Stomach (tissue), 19 donors: ENCODE measurements around the gene TPPP3. TPM values are rescaled to one million over a fixed set of nuclear protein-coding genes. Genes with fewer than 3 reads are reported as not detected.
A peak's percentile ranks its signal among the peaks of the same experiment; 100 is the strongest.

ENCODE experiments used
- DNase-seq, 2 donors: peaks; one replicate each; pipeline versions ENCODE4 v3.0.0 to v3.0.0-alpha.2; 2013 to 2019
- H3K27ac ChIP-seq, 5 donors: fragments of 200-600 bp in 4 of 5; sonication (generic) in 4 of 5; one replicate each; pipeline ENCODE4 v1.5.1; 2013 to 2019; ENCODE audit warnings: mild to moderate bottlenecking in 1 of 5, moderate library complexity in 1 of 5
- H3K27me3 ChIP-seq, 3 donors: fragments of 200-600 bp; sonication (generic); one replicate each; pipeline ENCODE4 v1.5.1; 2017 to 2019; ENCODE audit warnings: mixed run types in 1 of 3
- H3K36me3 ChIP-seq, 4 donors: fragments of 200-600 bp; sonication (generic); 1 replicate in 3 of 4; 2 replicates in 1 of 4; pipeline ENCODE4 v1.5.1; 2016 to 2019
- H3K4me1 ChIP-seq, 4 donors: fragments of 200-600 bp; sonication (generic); one replicate each; pipeline ENCODE4 v1.5.1; 2016 to 2019
- H3K4me3 ChIP-seq, 4 donors: fragments of 200-600 bp; sonication (generic) in 3 of 4; one replicate each; pipeline ENCODE4 v1.5.1; 2016 to 2019; ENCODE audit warnings: mild to moderate bottlenecking in 1 of 4
- H3K9me3 ChIP-seq, 4 donors: fragments of 200-600 bp; sonication (generic); one replicate each; pipeline ENCODE4 v1.5.1; 2016 to 2019
- EP300 ChIP-seq: sonication (generic); formaldehyde crosslinking; IDR thresholded peaks from one replicate; pipeline ENCODE4 v1.6.1; 2017; ENCODE audit warnings: antibody characterized with exemption
- POLR2A ChIP-seq, 4 donors: fragments of 450-650 bp; IDR thresholded peaks; one replicate each; pipeline ENCODE4 v1.6.1; 2016; ENCODE audit warnings: antibody characterized with exemption in 4 of 4, control low read depth in 2 of 4, mild to moderate bottlenecking in 1 of 4, moderate library complexity in 1 of 4
- POLR2AphosphoS5 ChIP-seq, 3 donors: sonication (generic); formaldehyde crosslinking; IDR thresholded peaks; one replicate each; pipeline ENCODE4 v1.6.1; 2016; ENCODE audit warnings: antibody characterized with exemption in 3 of 3
- WGBS, 5 donors: extraction: QIAGEN DNeasy Blood & Tissue Kit in 3 of 5; methylation state at CpG; one replicate each; pipeline versions ENCODE4 v1.1.5 to v1.1.7; 2013 to 2018; 5-methylcytosine and 5-hydroxymethylcytosine counted together
- intact Hi-C: fragments of 100-400 bp; cut with DNase I; formaldehyde crosslinking; loops from one replicate; pipeline ENCODE4 v1.15.1; 2023; ENCODE audit warnings: low total_unique reads
- long read RNA-seq, 10 donors: transcript quantifications; one replicate each; lab custom pipeline, GENCODE V29; 2026
- polyA plus RNA-seq, 3 donors: library from polyadenylated mRNA; stranded (reverse); fragments of 200-250 nt; gene quantifications; one replicate each; pipeline ENCODE4 v1.2.3, GENCODE V29; 2013
- total RNA-seq, 5 donors: library from RNA; depleted of rRNA; stranded (reverse); fragments of >200 nt; gene quantifications; one replicate each; pipeline versions ENCODE4 v1.1.0 to v1.2.3, GENCODE V29; 2014 to 2016
- TF ChIP-seq, protein P1 (sequence below), 7 experiments: fragments of 450-650 bp in 4 of 7; fragments of 200-600 bp in 3 of 7; sonication (generic) in 3 of 7; IDR thresholded peaks; one replicate each; pipeline ENCODE4 v1.5.1; 2016 to 2019; ENCODE audit warnings: antibody characterized with exemption in 7 of 7, control low read depth in 2 of 7, mild to moderate bottlenecking in 1 of 7
- donor health status: healthy with polysubstance abuse.
- donor health status: Bipolar disorder and iron deficiency.
- donor health status: healthy.

The TPPP3 gene
- total RNA-seq (100 to 1,000 TPM in 1 of 5 donors, 10 to 100 TPM in 3, 1 to 10 TPM in 1; 5.8 to 127 (median 15.8) TPM), polyA plus RNA-seq (10 to 100 TPM in 2 of 3 donors, 1 to 10 TPM in 1; 10.0 to 38.8 (median 11.8) TPM)
- long read RNA-seq, donor 1, transcript TPPP3-205 (3 exons, 1,736 nt) = minor isoform, 6 of 14 reads
- long read RNA-seq, donor 1, transcript TPPP3-202 (4 exons, 1,058 nt) = major isoform, 8 of 14 reads
- long read RNA-seq, donor 1, partial matches to known transcripts = 0 of 14 reads
- long read RNA-seq, donor 1, other reads (novel, unspliced or antisense) = 0 of 14 reads
- long read RNA-seq, donor 2, transcript TPPP3-202 (4 exons, 1,058 nt) = major isoform, 7 of 11 reads
- long read RNA-seq, donor 2, partial matches to known transcripts = 0 of 11 reads
- long read RNA-seq, donor 2, other reads (novel, unspliced or antisense) = 0 of 11 reads
- long read RNA-seq, donor 3, transcript TPPP3-202 (4 exons, 1,058 nt) = major isoform, 6 of 12 reads
- long read RNA-seq, donor 3, partial matches to known transcripts = 5 of 12 reads
- long read RNA-seq, donor 3, other reads (novel, unspliced or antisense) = 0 of 12 reads
- long read RNA-seq, donor 4 = 0 reads
- long read RNA-seq, donor 5, transcript TPPP3-202 (4 exons, 1,058 nt) = major isoform, 8 of 9 reads
- long read RNA-seq, donor 5, partial matches to known transcripts = 0 of 9 reads
- long read RNA-seq, donor 5, other reads (novel, unspliced or antisense) = 0 of 9 reads
- long read RNA-seq, donor 6, transcript TPPP3-205 (3 exons, 1,736 nt) = minor isoform, 5 of 36 reads
- long read RNA-seq, donor 6, transcript TPPP3-202 (4 exons, 1,058 nt) = major isoform, 29 of 36 reads
- long read RNA-seq, donor 6, partial matches to known transcripts = 0 of 36 reads
- long read RNA-seq, donor 6, other reads (novel, unspliced or antisense) = 0 of 36 reads
- long read RNA-seq, donor 7, transcript TPPP3-202 (4 exons, 1,058 nt) = major isoform, 18 of 21 reads
- long read RNA-seq, donor 7, partial matches to known transcripts = 0 of 21 reads
- long read RNA-seq, donor 7, other reads (novel, unspliced or antisense) = 0 of 21 reads
- long read RNA-seq, donor 8, partial matches to known transcripts = 0 of 3 reads
- long read RNA-seq, donor 8, other reads (novel, unspliced or antisense) = 0 of 3 reads
- long read RNA-seq, donor 9, transcript TPPP3-202 (4 exons, 1,058 nt) = major isoform, 5 of 7 reads
- long read RNA-seq, donor 9, partial matches to known transcripts = 0 of 7 reads
- long read RNA-seq, donor 9, other reads (novel, unspliced or antisense) = 0 of 7 reads
- long read RNA-seq, donor 10, partial matches to known transcripts = 0 of 4 reads
- long read RNA-seq, donor 10, other reads (novel, unspliced or antisense) = 0 of 4 reads

DNA sequence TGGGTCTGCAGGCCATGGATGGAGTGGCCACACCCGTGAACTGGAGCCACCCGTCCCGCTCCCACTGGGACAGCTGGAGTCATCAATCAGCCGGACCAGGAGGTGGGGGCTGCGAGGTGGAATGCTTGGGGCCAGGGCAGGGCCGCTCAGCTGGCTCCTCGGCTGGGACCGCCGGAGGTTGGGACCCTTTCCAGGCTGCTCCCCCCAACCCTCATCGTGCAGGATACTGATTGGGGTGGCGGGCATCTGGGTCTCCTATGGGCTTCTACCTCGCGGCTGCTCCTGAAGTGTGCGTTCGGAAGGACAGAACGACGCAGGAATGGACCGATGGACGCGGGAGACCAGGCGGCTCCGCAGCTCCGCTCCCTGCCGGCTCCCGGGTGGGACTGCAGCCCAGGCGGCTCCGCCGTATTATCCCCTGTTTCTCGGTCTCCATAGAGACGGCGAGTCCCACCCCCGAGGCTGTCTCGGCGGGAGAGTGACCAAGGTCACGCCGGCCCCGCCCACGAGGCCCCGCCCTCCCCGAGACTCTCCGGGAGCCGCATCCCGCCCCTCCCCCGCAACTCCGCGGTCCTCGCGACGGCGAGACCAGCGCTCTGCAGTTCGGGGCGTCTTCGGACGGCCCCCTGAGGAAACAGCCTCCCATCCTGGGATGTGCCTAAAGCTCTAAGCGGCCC lies at the start of gene TPPP3:
Gene TPPP3 (minus strand): TSS at position 388 of the 677 bp plus-strand sequence. CDS start 2,387 bp downstream, outside the sequence.
- 2 to 5% (median 2%) methylated on average over 32 to 56 of the region's 56 CpGs for WGBS, 5 donors
- H3K4me1 ChIP-seq = peaks cover 35 to 84% (median 70%) of the 10 kb centered on the region in 4 donors
- H3K27ac ChIP-seq = peak within 1 kb of the TSS; percentile 42 to 71 (median 55)
- H3K9me3 ChIP-seq = no peaks in the 10 kb centered on the region
- intact Hi-C loops = no loop called here
- peak; percentile 83 to 96 for DNase-seq
- H3K4me3 ChIP-seq = peak within 1 kb of the TSS; percentile 33 to 46 (median 40)
- TF ChIP-seq POLR2A (IDR thresholded peaks at IDR 0.05) (no peak), POLR2AphosphoS5 (IDR thresholded peaks at IDR 0.05) (peak in 1 of 3 donors; percentile 57), EP300 (no peak)
- TF ChIP-seq, protein P1, sequence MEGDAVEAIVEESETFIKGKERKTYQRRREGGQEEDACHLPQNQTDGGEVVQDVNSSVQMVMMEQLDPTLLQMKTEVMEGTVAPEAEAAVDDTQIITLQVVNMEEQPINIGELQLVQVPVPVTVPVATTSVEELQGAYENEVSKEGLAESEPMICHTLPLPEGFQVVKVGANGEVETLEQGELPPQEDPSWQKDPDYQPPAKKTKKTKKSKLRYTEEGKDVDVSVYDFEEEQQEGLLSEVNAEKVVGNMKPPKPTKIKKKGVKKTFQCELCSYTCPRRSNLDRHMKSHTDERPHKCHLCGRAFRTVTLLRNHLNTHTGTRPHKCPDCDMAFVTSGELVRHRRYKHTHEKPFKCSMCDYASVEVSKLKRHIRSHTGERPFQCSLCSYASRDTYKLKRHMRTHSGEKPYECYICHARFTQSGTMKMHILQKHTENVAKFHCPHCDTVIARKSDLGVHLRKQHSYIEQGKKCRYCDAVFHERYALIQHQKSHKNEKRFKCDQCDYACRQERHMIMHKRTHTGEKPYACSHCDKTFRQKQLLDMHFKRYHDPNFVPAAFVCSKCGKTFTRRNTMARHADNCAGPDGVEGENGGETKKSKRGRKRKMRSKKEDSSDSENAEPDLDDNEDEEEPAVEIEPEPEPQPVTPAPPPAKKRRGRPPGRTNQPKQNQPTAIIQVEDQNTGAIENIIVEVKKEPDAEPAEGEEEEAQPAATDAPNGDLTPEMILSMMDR (IDR thresholded peaks at IDR 0.05) = peak in 5 of 7 experiments; percentile 49 to 76 (median 66)
- H3K27me3 ChIP-seq = peaks cover 0 to 43% (median 0%) of the 10 kb centered on the region in 3 donors
- no peaks in the 10 kb centered on the region for H3K36me3 ChIP-seq

DNA sequence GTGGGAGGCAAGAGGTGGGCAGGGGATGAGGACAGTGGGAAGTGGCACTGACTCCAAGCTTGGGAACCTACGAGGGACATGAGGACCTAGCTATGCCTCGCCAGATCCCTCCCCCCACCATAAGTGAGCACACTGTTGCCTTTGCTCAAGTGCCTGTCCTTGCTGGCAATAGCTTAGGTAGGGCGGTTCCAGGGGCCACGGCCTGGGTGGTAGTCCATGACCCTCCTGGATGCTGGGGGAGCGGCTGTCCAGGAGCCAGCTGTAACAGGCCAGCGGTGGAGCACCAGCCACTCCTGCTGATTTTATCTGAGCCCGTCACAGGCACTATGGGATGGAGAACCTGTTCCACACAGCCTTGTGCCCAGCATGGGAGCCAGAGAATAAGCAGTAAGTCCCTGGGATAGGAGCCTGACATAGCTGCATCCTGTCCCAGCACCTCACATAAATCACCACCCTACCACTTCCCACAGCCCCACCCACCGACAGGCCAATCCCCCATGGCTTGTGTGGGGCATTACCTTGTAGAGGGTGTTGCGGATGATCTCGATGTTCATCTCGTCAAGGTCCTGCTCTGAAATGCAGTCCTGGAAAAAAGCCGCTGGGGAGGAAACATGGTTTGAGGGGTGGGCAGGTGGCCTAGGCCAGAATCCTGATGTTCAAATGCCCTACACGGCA lies 49.4 kb upstream of the TPPP3 start:
- Histone ChIP-seq H3K4me3 (no peak overlapping the region), H3K27me3 (no peaks in the 10 kb centered on the region), H3K4me1 (peaks cover 54 to 76% (median 72%) of the 10 kb centered on the region in 4 donors), H3K36me3 (peaks cover 36 to 94% (median 62%) of the 10 kb centered on the region in 4 donors), H3K9me3 (no peaks in the 10 kb centered on the region), H3K27ac (peak overlapping the region in 4 of 5 donors; percentile 40 to 76 (median 69))
- intact Hi-C loops = no loop called here
- WGBS, 5 donors = 86 to 90% (median 89%) methylated on average over 10 to 13 of the region's 13 CpGs
- no peak for TF ChIP-seq POLR2AphosphoS5 (IDR thresholded peaks at IDR 0.05)
- TF ChIP-seq POLR2A (IDR thresholded peaks at IDR 0.05) = no peak
- TF ChIP-seq, protein P1 (IDR thresholded peaks at IDR 0.05) = no peak
- TF ChIP-seq EP300 = no peak
- no peak for DNase-seq

DNA sequence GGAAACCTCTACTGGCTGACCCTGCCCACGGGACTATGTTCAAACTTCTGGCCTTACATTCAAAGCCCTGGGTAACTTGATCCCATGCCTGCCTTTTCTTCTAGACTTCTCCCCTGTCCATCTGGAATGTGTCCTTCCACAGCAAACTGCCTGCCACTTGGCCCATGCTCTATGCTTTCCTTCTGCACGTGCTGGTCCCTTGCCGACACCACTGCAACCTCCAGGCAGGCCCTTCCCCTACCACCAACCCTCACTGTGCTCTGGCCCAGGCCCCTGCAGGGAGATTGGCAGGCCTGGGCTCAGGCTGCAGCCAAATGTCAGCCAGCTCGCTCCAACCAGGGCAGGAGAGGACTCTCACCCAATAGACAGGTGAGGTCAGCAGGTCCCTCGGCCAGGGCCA lies 48.6 kb upstream of the TPPP3 start:
- peak in 1 of 2 donors; percentile 52 for DNase-seq
- intact Hi-C loops = no loop called here
- Histone ChIP-seq H3K9me3 (no peaks in the 10 kb centered on the region), H3K27me3 (no peaks in the 10 kb centered on the region), H3K4me3 (no peak overlapping the region), H3K27ac (peak overlapping the region; percentile 62 to 76 (median 75)), H3K4me1 (peaks cover 46 to 68% (median 64%) of the 10 kb centered on the region in 4 donors), H3K36me3 (peaks cover 44 to 96% (median 70%) of the 10 kb centered on the region in 4 donors)
- WGBS, 5 donors = 33 to 58% (median 49%) methylated on average over 4 to 5 of the region's 5 CpGs
- TF ChIP-seq, protein P1 (IDR thresholded peaks at IDR 0.05) = no peak
- no peak for TF ChIP-seq POLR2A (IDR thresholded peaks at IDR 0.05)
